Erythroblast (primary cell): Measurements from ENCODE around the gene MYCBP2.
A peak's percentile ranks its signal among the peaks of the same experiment; 100 is the strongest.

ENCODE experiments used
- DNase-seq, 2 experiments: peaks; one replicate each; lab custom pipeline; 2025; lab: John Stamatoyannopoulos, UW
- GATA1 ChIP-seq: IDR thresholded peaks from 2 replicates; pipeline ENCODE4 v1.6.1; 2011; ENCODE audit warnings: low read depth, mild to moderate bottlenecking, control low read depth, low read length, moderate library complexity
- POLR2A ChIP-seq: IDR thresholded peaks from 2 replicates; pipeline ENCODE4 v1.6.1; 2011; ENCODE audit warnings: mild to moderate bottlenecking, low read length

Gene MYCBP2, protein sequence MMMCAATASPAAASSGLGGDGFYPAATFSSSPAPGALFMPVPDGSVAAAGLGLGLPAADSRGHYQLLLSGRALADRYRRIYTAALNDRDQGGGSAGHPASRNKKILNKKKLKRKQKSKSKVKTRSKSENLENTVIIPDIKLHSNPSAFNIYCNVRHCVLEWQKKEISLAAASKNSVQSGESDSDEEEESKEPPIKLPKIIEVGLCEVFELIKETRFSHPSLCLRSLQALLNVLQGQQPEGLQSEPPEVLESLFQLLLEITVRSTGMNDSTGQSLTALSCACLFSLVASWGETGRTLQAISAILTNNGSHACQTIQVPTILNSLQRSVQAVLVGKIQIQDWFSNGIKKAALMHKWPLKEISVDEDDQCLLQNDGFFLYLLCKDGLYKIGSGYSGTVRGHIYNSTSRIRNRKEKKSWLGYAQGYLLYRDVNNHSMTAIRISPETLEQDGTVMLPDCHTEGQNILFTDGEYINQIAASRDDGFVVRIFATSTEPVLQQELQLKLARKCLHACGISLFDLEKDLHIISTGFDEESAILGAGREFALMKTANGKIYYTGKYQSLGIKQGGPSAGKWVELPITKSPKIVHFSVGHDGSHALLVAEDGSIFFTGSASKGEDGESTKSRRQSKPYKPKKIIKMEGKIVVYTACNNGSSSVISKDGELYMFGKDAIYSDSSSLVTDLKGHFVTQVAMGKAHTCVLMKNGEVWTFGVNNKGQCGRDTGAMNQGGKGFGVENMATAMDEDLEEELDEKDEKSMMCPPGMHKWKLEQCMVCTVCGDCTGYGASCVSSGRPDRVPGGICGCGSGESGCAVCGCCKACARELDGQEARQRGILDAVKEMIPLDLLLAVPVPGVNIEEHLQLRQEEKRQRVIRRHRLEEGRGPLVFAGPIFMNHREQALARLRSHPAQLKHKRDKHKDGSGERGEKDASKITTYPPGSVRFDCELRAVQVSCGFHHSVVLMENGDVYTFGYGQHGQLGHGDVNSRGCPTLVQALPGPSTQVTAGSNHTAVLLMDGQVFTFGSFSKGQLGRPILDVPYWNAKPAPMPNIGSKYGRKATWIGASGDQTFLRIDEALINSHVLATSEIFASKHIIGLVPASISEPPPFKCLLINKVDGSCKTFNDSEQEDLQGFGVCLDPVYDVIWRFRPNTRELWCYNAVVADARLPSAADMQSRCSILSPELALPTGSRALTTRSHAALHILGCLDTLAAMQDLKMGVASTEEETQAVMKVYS (N-terminal part only)

DNA sequence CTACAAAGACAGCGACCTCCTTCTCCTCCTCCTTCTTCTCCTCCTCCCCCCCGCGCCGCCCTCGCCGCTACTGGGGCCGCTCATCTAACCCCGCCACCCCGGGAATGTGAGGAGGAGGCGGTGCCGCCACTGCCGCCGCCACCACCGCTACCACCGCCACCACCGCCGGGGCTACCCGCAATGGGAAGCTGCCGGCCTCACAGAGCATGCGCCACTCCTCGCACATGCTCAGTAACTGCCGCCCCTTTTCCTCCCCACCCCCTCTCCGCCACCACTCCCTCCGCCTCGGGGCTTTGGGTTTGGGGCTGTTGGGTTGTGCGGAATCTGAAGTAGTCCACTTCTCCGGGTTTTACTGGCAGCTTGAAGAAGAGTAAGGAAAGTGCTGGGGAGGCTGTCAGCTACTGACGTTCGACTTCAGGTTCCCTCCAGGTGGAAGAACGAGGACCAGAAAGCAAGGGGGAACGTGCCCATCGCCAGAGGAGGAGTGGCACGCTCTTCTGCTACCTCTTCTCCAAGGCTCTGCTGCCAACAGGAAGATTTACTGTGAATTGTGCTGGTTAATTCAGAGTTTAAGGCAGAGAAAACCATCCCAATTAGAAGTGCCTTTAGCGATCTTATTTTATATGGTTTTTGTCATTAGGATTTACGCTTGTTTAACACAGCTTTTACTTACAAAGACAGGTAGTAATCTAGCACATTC, at the start of gene MYCBP2:
TSS of gene MYCBP2 (minus strand) at position 190 of the 700 bp plus-strand sequence. CDS start 319 bp downstream, outside the sequence.
- peak; percentile 98 to 99 for DNase-seq
- TF ChIP-seq GATA1 (no peak), POLR2A (peak; percentile 77)

DNA sequence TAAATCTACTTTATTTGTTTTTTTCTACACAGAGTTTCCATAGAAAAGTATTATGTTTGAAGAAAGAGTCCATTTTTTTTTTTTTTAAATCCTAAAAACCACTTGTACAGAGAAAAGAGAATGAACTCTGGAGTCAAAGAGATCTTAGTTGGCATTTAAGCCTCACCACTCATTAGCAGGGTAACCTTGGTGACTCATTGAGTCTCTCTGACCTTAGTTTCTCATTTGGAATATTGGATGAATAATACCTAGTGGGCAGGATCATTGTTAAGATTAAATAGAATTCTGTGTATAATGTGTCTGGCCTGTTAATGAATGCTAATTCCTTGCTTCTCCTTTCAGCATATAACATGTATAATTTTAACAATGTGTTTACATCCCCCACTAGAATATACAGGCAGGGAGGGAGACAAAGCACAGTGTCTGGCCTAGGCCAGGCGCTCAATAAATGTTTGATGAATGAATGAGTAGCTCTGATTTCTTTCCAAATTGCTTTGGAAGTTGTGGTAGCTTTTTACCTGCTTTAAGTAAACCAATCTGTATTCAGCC, 48.7 kb upstream of the MYCBP2 start:
- TF ChIP-seq GATA1 (no peak), POLR2A (no peak)
- no peak for DNase-seq

DNA sequence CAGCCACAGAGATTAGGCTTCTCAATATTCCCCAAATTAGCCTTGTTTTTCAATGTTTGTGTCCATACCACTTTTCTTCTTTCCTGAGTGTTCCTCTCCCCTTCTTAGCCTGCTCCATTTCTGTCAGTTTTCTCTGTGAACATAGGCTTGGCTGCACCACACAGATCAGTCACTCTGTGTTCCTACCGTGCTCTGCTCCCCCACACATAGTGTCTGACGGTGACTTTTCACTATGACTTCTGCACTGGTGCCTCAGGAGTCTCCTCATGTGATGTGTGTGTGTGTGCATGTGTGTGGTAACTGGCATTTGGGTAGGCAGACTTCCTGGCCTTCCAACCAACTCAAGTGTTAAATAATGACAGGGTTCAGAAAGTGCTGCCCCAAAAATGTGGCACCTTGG, 47.9 kb upstream of the MYCBP2 start:
- TF ChIP-seq POLR2A, result no peak
- TF ChIP-seq GATA1, result no peak
- DNase-seq, result no peak

DNA sequence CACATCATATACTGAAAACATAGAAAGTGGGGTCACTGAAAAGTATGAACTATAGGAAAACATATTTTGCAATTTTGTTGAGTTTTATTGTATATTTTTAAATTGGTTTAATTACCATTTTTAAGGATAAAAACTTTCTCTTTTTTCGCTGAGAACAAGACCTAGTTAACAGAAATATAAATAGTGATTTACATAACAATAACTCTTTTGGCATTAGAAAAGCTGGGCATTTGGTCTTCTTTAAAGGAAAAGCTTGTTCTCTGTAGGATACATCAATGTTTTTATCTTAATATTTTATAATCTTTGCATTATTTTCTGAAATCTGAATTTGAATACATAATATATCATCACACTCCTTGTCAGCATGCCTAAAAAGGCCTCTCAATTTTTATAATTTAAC, 47.4 kb upstream of the MYCBP2 start:
- no peak for TF ChIP-seq POLR2A
- no peak for TF ChIP-seq GATA1
- DNase-seq, result no peak

DNA sequence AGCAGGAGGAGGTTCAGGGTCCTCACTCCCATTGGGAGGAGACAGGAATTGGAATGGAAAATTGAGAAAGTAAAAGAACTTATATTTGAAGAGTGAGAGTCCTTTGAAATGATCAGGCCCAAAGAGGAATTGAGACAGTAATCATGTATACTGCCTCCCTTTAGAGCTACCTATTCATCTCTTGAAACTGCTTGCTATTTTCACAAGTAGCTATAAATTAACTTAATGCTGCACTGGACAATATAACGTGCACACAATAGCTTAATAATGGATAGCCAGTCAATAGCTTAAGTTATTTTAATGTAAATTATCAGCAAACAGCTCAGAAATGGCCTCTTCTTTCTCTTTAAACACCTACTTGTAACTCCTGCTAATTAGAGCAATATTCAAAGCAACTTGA, 46.6 kb upstream of the MYCBP2 start:
- no peak for TF ChIP-seq GATA1
- no peak for TF ChIP-seq POLR2A
- no peak for DNase-seq

DNA sequence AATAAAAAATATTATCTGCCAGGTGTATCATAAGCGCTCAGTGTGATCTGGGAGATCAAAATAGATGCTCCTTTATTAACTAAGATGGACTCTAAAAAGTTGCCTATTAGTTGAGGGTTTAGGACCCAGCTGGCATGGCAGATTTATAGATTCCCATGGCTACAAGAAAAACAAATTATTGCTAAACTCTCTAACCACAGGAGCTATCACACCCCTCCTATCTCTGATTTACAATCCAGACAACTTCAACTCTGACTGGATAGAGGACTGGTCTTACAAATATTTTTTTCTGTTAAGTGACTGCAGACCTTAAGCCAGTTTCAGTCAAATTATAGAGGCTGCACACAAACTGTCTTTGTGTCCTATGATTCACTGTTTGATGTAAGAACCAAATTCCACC, 45.4 kb upstream of the MYCBP2 start:
- no peak for TF ChIP-seq POLR2A
- TF ChIP-seq GATA1, result no peak
- no peak for DNase-seq

DNA sequence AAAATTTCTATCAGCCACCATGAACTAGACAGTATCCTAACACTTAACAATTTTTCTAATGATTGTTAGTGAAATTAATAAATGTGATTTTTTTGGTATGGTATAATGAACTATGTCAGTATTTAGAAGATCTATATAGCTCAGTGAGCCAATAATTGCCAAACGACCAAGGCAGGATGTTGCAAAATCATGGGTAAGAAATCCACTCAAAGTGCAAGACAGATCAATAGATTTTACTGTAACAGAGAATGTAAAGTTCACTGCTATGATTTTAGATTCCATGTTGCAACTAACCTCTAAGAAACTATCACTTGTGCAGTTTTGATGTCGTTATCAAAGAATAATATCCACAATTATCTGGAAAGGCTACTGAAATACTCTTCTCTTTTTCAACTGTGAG, 44.0 kb upstream of the MYCBP2 start:
- no peak for TF ChIP-seq GATA1
- no peak for TF ChIP-seq POLR2A
- no peak for DNase-seq

DNA sequence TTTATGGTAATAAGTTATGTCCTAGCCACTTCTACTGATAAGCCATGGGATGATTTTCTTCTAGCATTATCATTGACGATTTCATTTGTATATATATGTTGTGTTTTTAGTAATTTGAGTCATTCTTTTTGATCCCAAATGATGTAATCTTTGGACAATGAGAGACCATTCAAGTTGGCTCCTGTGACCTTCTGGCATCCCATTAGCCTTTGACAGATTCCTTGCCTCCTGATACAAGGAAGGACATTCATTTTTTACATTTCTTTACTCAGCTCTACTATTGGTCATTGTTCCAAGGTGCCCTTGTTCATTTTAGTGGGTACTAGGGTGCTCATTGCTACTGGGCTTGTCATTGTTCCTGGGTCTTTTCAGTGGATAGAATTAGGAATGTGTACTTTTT, 35.3 kb upstream of the MYCBP2 start:
- no peak for TF ChIP-seq POLR2A
- no peak for TF ChIP-seq GATA1
- DNase-seq, result no peak

DNA sequence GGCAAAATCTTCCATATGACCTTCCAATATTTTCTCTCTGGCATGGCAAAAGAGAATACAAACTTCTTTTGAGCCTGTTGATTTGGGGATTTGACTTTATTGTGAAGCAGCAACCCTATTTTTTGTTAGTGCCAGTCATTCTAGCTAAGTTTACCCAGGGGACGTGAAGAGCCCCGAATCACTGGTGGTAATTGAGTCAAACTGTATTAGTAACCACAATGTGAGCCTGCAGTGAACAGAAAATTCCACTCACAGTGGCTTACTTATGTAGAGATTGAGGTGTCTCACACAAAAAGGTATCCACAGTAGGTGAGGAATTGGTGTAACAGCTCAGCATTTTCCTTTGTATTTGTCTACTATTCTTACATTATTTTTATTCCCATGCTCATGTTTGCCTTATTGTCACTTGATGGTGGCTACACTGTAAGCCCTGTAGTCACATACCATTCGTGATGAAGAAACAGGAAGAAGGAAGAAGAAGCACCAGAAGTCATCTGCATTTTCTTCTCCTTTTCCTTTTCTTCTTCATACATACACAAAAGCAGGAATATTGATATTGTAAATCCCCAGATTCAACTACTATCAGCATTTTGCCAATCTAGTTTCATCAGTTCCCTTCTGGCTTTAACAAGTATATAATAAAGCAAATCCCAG, 33.3 kb upstream of the MYCBP2 start:
- TF ChIP-seq GATA1 (no peak), POLR2A (no peak)
- DNase-seq, result no peak

DNA sequence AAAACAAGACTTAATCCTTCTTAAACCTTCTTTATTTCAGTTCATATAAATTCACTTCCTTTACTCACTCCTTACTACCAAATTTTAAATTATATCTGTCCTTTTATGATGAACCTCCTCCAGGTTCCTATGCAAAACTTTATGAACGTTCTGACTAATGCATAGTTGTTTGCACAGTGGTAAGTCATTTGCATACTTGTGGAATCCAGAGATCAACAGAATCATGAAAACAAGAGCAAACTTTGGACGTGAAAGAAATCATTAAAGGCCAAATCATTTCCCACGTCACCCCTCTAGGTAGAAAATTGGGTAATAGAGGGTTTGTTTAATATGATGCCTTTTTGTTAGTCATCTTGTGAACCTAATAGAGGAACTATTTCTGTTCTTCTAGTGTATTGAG, 32.3 kb upstream of the MYCBP2 start:
- TF ChIP-seq GATA1 (no peak), POLR2A (no peak)
- DNase-seq, result no peak

DNA sequence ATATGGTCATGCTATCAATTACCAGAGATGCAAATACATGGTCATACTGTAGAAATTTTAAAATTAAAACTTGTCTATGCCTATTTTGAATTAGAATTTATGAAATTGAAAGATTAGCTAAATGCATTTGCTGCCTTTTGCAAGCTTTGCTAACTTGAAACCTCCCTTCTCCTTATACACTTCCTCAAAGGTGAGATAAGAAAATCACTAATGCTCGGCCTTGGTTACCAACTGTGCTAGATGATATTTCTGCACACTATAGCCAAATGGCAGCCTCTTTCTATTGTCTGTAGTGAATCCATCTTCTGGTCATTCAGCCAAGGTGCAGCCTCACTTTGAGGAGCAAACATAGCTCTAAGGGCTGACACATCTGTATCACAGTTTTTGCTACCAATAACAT, 31.1 kb upstream of the MYCBP2 start:
- no peak for DNase-seq
- TF ChIP-seq GATA1 (no peak), POLR2A (no peak)

DNA sequence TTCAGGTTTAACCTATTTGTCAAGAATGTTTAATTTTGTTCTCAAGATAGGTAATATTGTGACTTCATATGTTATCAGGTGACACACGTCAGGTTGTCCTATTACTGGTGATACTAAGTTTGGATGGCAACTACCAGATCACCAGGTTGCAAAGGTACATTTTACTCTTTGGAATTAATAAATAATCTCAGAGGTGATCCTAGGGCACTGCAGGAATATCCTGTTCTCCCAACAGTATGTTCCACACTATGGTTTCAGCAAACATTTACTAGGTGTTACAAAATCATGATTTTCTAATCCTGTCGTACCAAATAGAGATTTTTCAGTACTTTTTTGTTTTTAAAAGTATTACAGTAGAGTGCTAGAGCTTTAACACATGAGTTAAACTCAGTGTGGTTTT, 29.3 kb upstream of the MYCBP2 start:
- no peak for TF ChIP-seq GATA1
- TF ChIP-seq POLR2A, result no peak
- DNase-seq, result no peak
